Measurements from ENCODE around the gene GDPD4. TPM values are rescaled to one million over a fixed set of nuclear protein-coding genes. Genes with fewer than 3 reads are reported as not detected.

The GDPD4 gene
- total RNA-seq, 1 experiment from 2014 or later = not detected

- Histone ChIP-seq H3K9me3 (ENCODE audit: control insufficient read depth, insufficient read depth, low read depth, low read length) (no peaks in the 10 kb centered on the region), H3K4me3 (ENCODE audit: low read depth in 2 of 2, low read length in 2 of 2) (no peak overlapping the region), H3K27me3 (ENCODE audit: control insufficient read depth, insufficient read depth, low read length) (peaks cover 3% of the 10 kb centered on the region), H3K36me3 (ENCODE audit: control insufficient read depth, insufficient read depth, low read length) (no peaks in the 10 kb centered on the region), H3K4me1 (ENCODE audit: control insufficient read depth, insufficient read depth, low read length) (no peaks in the 10 kb centered on the region), H3K27ac (ENCODE audit: low read length) (no peak overlapping the region)
- DNase-seq (ENCODE audit: low read depth, low spot score) = no peak
- ChIA-PET POLR2A (no interaction called here), CTCF (no interaction called here)
- ATAC-seq = no peak
- in situ Hi-C loops (cut with HindIII; ENCODE audit: low pct_unique_long_range_greater_than_20kb, low sequenced_read_pairs) (no loop called here), intact Hi-C loops (cut with micrococcal nuclease; ENCODE audit: unreplicated experiment) (no loop called here)
- TF ChIP-seq POLR2AphosphoS5 (IDR thresholded peaks at IDR 0.05; ENCODE audit: low read depth, low read length) (no peak), REST (IDR thresholded peaks at IDR 0.05; ENCODE audit: insufficient read depth in 1 of 2, low read depth in 2 of 2, low read length in 1 of 2) (no peak), SIN3A (IDR thresholded peaks at IDR 0.05; ENCODE audit: borderline replicate concordance, insufficient read depth, low read depth, low read length) (no peak), CTCF (IDR thresholded peaks at IDR 0.05) (no peak), TCF7L2 (IDR thresholded peaks at IDR 0.05; ENCODE audit: low read depth, low read length) (no peak)
- no TSS peak for BruUV-seq (replicated peaks)
These were observed 84.3 kb downstream of the GDPD4 start for GRCh38 chr11:77217156-77217555.

- CTCF ChIA-PET = no interaction called here
- POLR2A ChIA-PET = no interaction called here
- no peak overlapping the region for H3K4me3 ChIP-seq (ENCODE audit: low read depth in 2 of 2, low read length in 2 of 2)
- intact Hi-C loops (cut with micrococcal nuclease; ENCODE audit: unreplicated experiment) (no loop called here), in situ Hi-C loops (cut with HindIII; ENCODE audit: low pct_unique_long_range_greater_than_20kb, low sequenced_read_pairs) (no loop called here)
- BruUV-seq (replicated peaks) = no TSS peak
- H3K27ac ChIP-seq (ENCODE audit: low read length) = no peak overlapping the region
- no peaks in the 10 kb centered on the region for H3K4me1 ChIP-seq (ENCODE audit: control insufficient read depth, insufficient read depth, low read length)
- H3K9me3 ChIP-seq (ENCODE audit: control insufficient read depth, insufficient read depth, low read depth, low read length) = no peaks in the 10 kb centered on the region
- no peaks in the 10 kb centered on the region for H3K36me3 ChIP-seq (ENCODE audit: control insufficient read depth, insufficient read depth, low read length)
- ATAC-seq (no peak), DNase-seq (ENCODE audit: low read depth, low spot score) (no peak)
- H3K27me3 ChIP-seq (ENCODE audit: control insufficient read depth, insufficient read depth, low read length) = peaks cover 3% of the 10 kb centered on the region
- TF ChIP-seq REST (IDR thresholded peaks at IDR 0.05; ENCODE audit: insufficient read depth in 1 of 2, low read depth in 2 of 2, low read length in 1 of 2) (no peak), POLR2AphosphoS5 (IDR thresholded peaks at IDR 0.05; ENCODE audit: low read depth, low read length) (no peak), CTCF (IDR thresholded peaks at IDR 0.05) (no peak), TCF7L2 (IDR thresholded peaks at IDR 0.05; ENCODE audit: low read depth, low read length) (no peak), SIN3A (IDR thresholded peaks at IDR 0.05; ENCODE audit: borderline replicate concordance, insufficient read depth, low read depth, low read length) (no peak)
These were observed 86.4 kb downstream of the GDPD4 start for GRCh38 chr11:77215106-77215505.
